Kidney (tissue), 14 donors: ENCODE results near the gene HMG20B. TPM values are rescaled to one million over a fixed set of nuclear protein-coding genes. Genes with fewer than 3 reads are reported as not detected.
A peak's percentile ranks its signal among the peaks of the same experiment; 100 is the strongest.

ENCODE experiments used
- DNase-seq, 5 donors: peaks; one replicate each; pipeline ENCODE4 v3.0.0-alpha.2; 2013 to 2020
- FAIRE-seq: peaks from 2 replicates; lab custom pipeline; 2012; peaks lifted over from hg19 to GRCh38; lab: Jason Lieb, UNC
- H3K27ac ChIP-seq, 2 donors: one replicate each; pipeline ENCODE4 v1.7.0; 2013; ENCODE audit warnings: low read depth in 2 of 2, low read length in 2 of 2, inconsistent platforms in 1 of 2
- H3K27me3 ChIP-seq: one replicate; pipeline ENCODE4 v1.7.1; 2013; ENCODE audit warnings: low read length, inconsistent platforms; ENCODE audit not compliant: control insufficient read depth, insufficient read depth
- H3K36me3 ChIP-seq, 3 donors: one replicate each; pipeline versions ENCODE4 v1.7.0 to v1.7.1; 2013; ENCODE audit warnings: low read length in 3 of 3, control low read depth in 1 of 3, inconsistent platforms in 1 of 3; ENCODE audit not compliant: insufficient read depth in 3 of 3, control insufficient read depth in 2 of 3
- H3K4me1 ChIP-seq, 3 donors: one replicate each; pipeline versions ENCODE4 v1.7.0 to v1.7.1; 2013; ENCODE audit warnings: low read length in 3 of 3, inconsistent platforms in 1 of 3, low read depth in 1 of 3; ENCODE audit not compliant: control insufficient read depth in 2 of 3, insufficient read depth in 2 of 3
- H3K4me3 ChIP-seq, 3 donors: one replicate each; pipeline versions ENCODE4 v1.7.0 to v1.8.1; 2013; ENCODE audit warnings: low read length in 3 of 3, control low read depth in 1 of 3, inconsistent platforms in 1 of 3
- H3K9ac ChIP-seq, 3 donors: one replicate each; pipeline versions ENCODE4 v1.7.0 to v1.7.1; 2013; ENCODE audit warnings: low read length in 3 of 3, control low read depth in 1 of 3, inconsistent platforms in 1 of 3
- H3K9me3 ChIP-seq, 3 donors: one replicate each; pipeline versions ENCODE4 v1.7.0 to v1.7.1; 2013; ENCODE audit warnings: low read length in 3 of 3, control low read depth in 1 of 3, inconsistent platforms in 1 of 3; ENCODE audit not compliant: control insufficient read depth in 2 of 3, insufficient read depth in 1 of 3
- CTCF ChIP-seq: IDR thresholded peaks from 3 replicates; pipeline ENCODE4 v1.5.1; 2012; ENCODE audit warnings: mild to moderate bottlenecking, moderate library complexity, borderline replicate concordance; ENCODE audit not compliant: insufficient read depth; ENCODE audit errors: extremely low read depth
- intact Hi-C: fragments of 100-400 bp; cut with DNase I; formaldehyde crosslinking; loops from one replicate; pipeline ENCODE4 v1.11.1; 2022
- polyA plus RNA-seq: library from polyadenylated mRNA; stranded (reverse); fragments of 350-450 nt; fragmentation: Illumina TruSeq; extraction: RNeasy Lipid Tissue Mini Kit (QIAGEN cat#74804); gene quantifications from one replicate; pipeline ENCODE4 v1.2.3, GENCODE V29; 2014; ENCODE audit warnings: low read depth, low replicate concordance; ENCODE audit not compliant: insufficient read depth
- total RNA-seq: library from RNA; stranded (reverse); fragmentation: NEBNext Ultra II Directional; extraction: Animal tissue kit (Norgen Biotek cat#: 25700); gene quantifications from one replicate; pipeline ENCODE4 v1.2.1, GENCODE V29; 2021
- donor health status: control.
- donor health status: control.
- donor health status: control.
- donor health status: control.
- donor health status: control.
- donor health status: DM: yes; HTN: yes; CAD: no.
- donor health status: Normal renal cell carcinoma (clear cell type).

HMG20B gene
- total and polyA plus RNA-seq, 2 donors from 2014 or later: 69.7 to 82.6 TPM

- Histone ChIP-seq H3K9me3 (no peaks in the 10 kb centered on the region), H3K27ac (no peak overlapping the region), H3K4me3 (no peak overlapping the region), H3K27me3 (no peaks in the 10 kb centered on the region), H3K36me3 (peaks cover 0 to 13% (median 10%) of the 10 kb centered on the region in 3 donors), H3K9ac (no peak overlapping the region), H3K4me1 (no peaks in the 10 kb centered on the region)
- DNase-seq (no peak), FAIRE-seq (no peak)
- TF ChIP-seq CTCF: no peak
- intact Hi-C loops: no loop called here
Observed at GRCh38 chr19:3535235-3535535, 37.6 kb upstream of the HMG20B start.

- TF ChIP-seq CTCF: no peak
- no peak overlapping the region for H3K9ac ChIP-seq
- intact Hi-C loops: no loop called here
- no peak overlapping the region for H3K27ac ChIP-seq
- no peaks in the 10 kb centered on the region for H3K9me3 ChIP-seq
- FAIRE-seq: no peak
- H3K36me3 ChIP-seq: peaks cover 0 to 12% (median 10%) of the 10 kb centered on the region in 3 donors
- no peak overlapping the region for H3K4me3 ChIP-seq
- DNase-seq: peak in 1 of 5 donors; percentile 73
- no peaks in the 10 kb centered on the region for H3K4me1 ChIP-seq
- H3K27me3 ChIP-seq: no peaks in the 10 kb centered on the region
Observed at GRCh38 chr19:3535563-3535965, 37.2 kb upstream of the HMG20B start.

GRCh38 chr19:3535981-3536380, 36.8 kb upstream of the HMG20B start:
- Histone ChIP-seq H3K27me3 (no peaks in the 10 kb centered on the region), H3K9ac (no peak overlapping the region), H3K4me3 (no peak overlapping the region), H3K4me1 (no peaks in the 10 kb centered on the region), H3K27ac (no peak overlapping the region), H3K36me3 (peaks cover 0 to 10% (median 9%) of the 10 kb centered on the region in 3 donors), H3K9me3 (no peaks in the 10 kb centered on the region)
- FAIRE-seq (no peak), DNase-seq (no peak)
- intact Hi-C loops: no loop called here
- TF ChIP-seq CTCF: no peak

- DNase-seq (peak in 1 of 5 donors; percentile 74), FAIRE-seq (no peak)
- Histone ChIP-seq H3K4me3 (no peak overlapping the region), H3K27ac (no peak overlapping the region), H3K27me3 (no peaks in the 10 kb centered on the region), H3K9me3 (no peaks in the 10 kb centered on the region), H3K36me3 (peaks cover 0 to 10% (median 6%) of the 10 kb centered on the region in 3 donors), H3K4me1 (no peaks in the 10 kb centered on the region), H3K9ac (no peak overlapping the region)
- intact Hi-C loops: no loop called here
- TF ChIP-seq CTCF: no peak
Observed at GRCh38 chr19:3536429-3537100, 36.2 kb upstream of the HMG20B start.
